ENCODE results near the gene C19orf38. TPM values are rescaled to one million over a fixed set of nuclear protein-coding genes. Genes with fewer than 3 reads are reported as not detected.
"Not testable (repeated sequence)": the region's sequence is repeated elsewhere in the genome, so short reads cannot be mapped to it uniquely, and the experiment has no call there.

Gene C19orf38
- polyA plus RNA-seq, 1 donor = 3.0 TPM

GRCh38 chr19:10872546-10873107 lies 24.4 kb downstream of the C19orf38 start:
- DNase-seq (ENCODE audit: low read depth) = no peak

- no peak for DNase-seq (ENCODE audit: low read depth)
These were observed 25.8 kb downstream of the C19orf38 start for GRCh38 chr19:10874024-10874423.

- DNase-seq (ENCODE audit: low read depth) = no peak
These were observed 28.4 kb downstream of the C19orf38 start for GRCh38 chr19:10876459-10877240.

GRCh38 chr19:10877608-10878007 lies 29.4 kb downstream of the C19orf38 start:
- not testable (repeated sequence) for DNase-seq (ENCODE audit: low read depth)

GRCh38 chr19:10878253-10878652 lies 30.0 kb downstream of the C19orf38 start:
- no peak for DNase-seq (ENCODE audit: low read depth)

GRCh38 chr19:10881403-10882107 lies 33.3 kb downstream of the C19orf38 start:
- DNase-seq (ENCODE audit: low read depth) = no peak

- no peak for DNase-seq (ENCODE audit: low read depth)
These were observed 33.9 kb downstream of the C19orf38 start for GRCh38 chr19:10882108-10882457.

- DNase-seq (ENCODE audit: low read depth) = no peak
These were observed 36.1 kb downstream of the C19orf38 start for GRCh38 chr19:10884274-10884673.

- no peak for DNase-seq (ENCODE audit: low read depth)
These were observed 37.3 kb downstream of the C19orf38 start for GRCh38 chr19:10885201-10886169.

GRCh38 chr19:10887616-10888367 lies 39.6 kb downstream of the C19orf38 start:
- DNase-seq (ENCODE audit: low read depth) = no peak

GRCh38 chr19:10888421-10888866 lies 40.2 kb downstream of the C19orf38 start:
- DNase-seq (ENCODE audit: low read depth) = no peak

GRCh38 chr19:10889880-10890279 lies 41.7 kb downstream of the C19orf38 start:
- no peak for DNase-seq (ENCODE audit: low read depth)

GRCh38 chr19:10891405-10892086 lies 43.3 kb downstream of the C19orf38 start:
- DNase-seq (ENCODE audit: low read depth) = no peak

GRCh38 chr19:10892256-10892655 lies 44.0 kb downstream of the C19orf38 start:
- DNase-seq (ENCODE audit: low read depth) = no peak

- no peak for DNase-seq (ENCODE audit: low read depth)
These were observed 46.6 kb downstream of the C19orf38 start for GRCh38 chr19:10894911-10895213.

GRCh38 chr19:10895363-10895762 lies 47.1 kb downstream of the C19orf38 start:
- DNase-seq (ENCODE audit: low read depth) = no peak

- no peak for DNase-seq (ENCODE audit: low read depth)
These were observed 47.7 kb downstream of the C19orf38 start for GRCh38 chr19:10895920-10896319.

- DNase-seq (ENCODE audit: low read depth) = no peak
These were observed 48.8 kb downstream of the C19orf38 start for GRCh38 chr19:10896851-10897526.

GRCh38 chr19:10898633-10899032 lies 50.4 kb downstream of the C19orf38 start:
- no peak for DNase-seq (ENCODE audit: low read depth)

- DNase-seq (ENCODE audit: low read depth) = no peak
These were observed 51.0 kb downstream of the C19orf38 start for GRCh38 chr19:10899151-10899653.

Data from forelimb muscle (tissue), 1 donor.